HG02938 (cell line): ENCODE data around the gene TET2.

Source experiments
- ATAC-seq: cut with Tn5 transposase; IDR thresholded peaks from one replicate; pipeline ENCODE4 v1.9.1; 2021; ENCODE audit warnings: mild to moderate bottlenecking, moderate library complexity; ENCODE audit not compliant: unreplicated experiment

TET2 gene

GRCh38 chr4:105230287-105230686 is 83.6 kb downstream of the TET2 start:
- no peak for ATAC-seq

- no peak for ATAC-seq
Observed at GRCh38 chr4:105232374-105232773, 85.7 kb downstream of the TET2 start.

GRCh38 chr4:105234582-105234981 is 87.9 kb downstream of the TET2 start:
- no peak for ATAC-seq

GRCh38 chr4:105236202-105236915 is 89.7 kb downstream of the TET2 start:
- ATAC-seq = peak; percentile 73

- peak; percentile 33 for ATAC-seq
Observed at GRCh38 chr4:105236916-105237311, 90.2 kb downstream of the TET2 start.

GRCh38 chr4:105240037-105240436 is 93.4 kb downstream of the TET2 start:
- ATAC-seq = no peak

- no peak for ATAC-seq
Observed at GRCh38 chr4:105241451-105241850, 94.8 kb downstream of the TET2 start.

- no peak for ATAC-seq
Observed at GRCh38 chr4:105243446-105243845, 96.8 kb downstream of the TET2 start.

GRCh38 chr4:105246712-105247111 is 100.0 kb downstream of the TET2 start:
- ATAC-seq = no peak

GRCh38 chr4:105248613-105249012 is 101.9 kb downstream of the TET2 start:
- ATAC-seq = no peak

GRCh38 chr4:105257817-105258495 is 111.3 kb downstream of the TET2 start:
- no peak for ATAC-seq

GRCh38 chr4:105265689-105266088 is 119.0 kb downstream of the TET2 start:
- no peak for ATAC-seq

- ATAC-seq = no peak
Observed at GRCh38 chr4:105267280-105267679, 120.6 kb downstream of the TET2 start.

GRCh38 chr4:105272002-105272401 is 125.3 kb downstream of the TET2 start:
- no peak for ATAC-seq

- no peak for ATAC-seq
Observed at GRCh38 chr4:105273230-105273629, 126.6 kb downstream of the TET2 start.

GRCh38 chr4:105274090-105274489 is 127.4 kb downstream of the TET2 start:
- no peak for ATAC-seq

- ATAC-seq = no peak
Observed at GRCh38 chr4:105274504-105274903, 127.8 kb downstream of the TET2 start.

GRCh38 chr4:105276361-105277104 is 129.9 kb downstream of the TET2 start:
- no peak for ATAC-seq

- ATAC-seq = no peak
Observed at GRCh38 chr4:105277702-105278101, 131.0 kb downstream of the TET2 start.

- ATAC-seq = no peak
Observed at GRCh38 chr4:105279314-105279713, 132.6 kb downstream of the TET2 start.

- no peak for ATAC-seq
Observed at GRCh38 chr4:105280338-105281123, 133.9 kb downstream of the TET2 start.
